ENCODE data around the gene FXR2.

The FXR2 gene

DNA sequence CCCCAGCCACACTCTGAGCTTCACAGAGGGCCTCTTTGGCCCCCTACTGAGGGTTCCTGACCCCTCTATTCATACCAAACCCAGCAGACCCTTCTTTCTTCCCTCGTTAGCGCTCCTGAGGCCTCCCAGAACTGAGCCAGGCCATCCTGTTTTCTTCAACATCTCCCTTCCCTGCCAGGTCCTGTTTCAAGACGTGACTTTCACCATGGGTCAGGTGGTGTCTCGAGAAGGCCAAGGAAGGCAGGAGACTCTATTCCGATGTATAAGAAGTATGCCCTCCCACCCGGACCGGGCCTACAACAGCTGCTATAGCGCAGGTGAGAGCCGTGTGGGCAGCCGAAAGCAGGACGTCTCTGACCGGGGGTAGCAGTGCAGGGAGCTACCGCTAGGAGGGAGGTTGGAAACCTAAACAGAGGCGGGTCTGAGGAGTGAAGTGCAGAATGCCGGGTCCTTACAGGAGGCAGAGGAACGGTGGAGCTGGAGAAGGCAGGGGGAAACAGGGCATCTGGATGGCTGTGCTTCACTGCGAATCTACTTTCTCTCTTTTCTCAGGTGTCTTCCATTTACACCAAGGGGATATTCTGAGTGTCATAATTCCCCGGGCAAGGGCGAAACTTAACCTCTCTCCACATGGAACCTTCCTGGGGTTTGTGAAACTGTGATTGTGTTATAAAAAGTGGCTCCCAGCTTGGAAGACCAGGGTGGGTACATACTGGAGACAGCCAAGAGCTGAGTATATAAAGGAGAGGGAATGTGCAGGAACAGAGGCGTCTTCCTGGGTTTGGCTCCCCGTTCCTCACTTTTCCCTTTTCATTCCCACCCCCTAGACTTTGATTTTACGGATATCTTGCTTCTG, 54.3 kb downstream of the FXR2 start:
- H3K4me3 ChIP-seq (ENCODE audit: low read depth, low read length): no peak overlapping the region; the same call in 1 of the 2 replicates
- DNase-seq (ENCODE audit: low read depth): no peak
- TF ChIP-seq, protein P1, sequence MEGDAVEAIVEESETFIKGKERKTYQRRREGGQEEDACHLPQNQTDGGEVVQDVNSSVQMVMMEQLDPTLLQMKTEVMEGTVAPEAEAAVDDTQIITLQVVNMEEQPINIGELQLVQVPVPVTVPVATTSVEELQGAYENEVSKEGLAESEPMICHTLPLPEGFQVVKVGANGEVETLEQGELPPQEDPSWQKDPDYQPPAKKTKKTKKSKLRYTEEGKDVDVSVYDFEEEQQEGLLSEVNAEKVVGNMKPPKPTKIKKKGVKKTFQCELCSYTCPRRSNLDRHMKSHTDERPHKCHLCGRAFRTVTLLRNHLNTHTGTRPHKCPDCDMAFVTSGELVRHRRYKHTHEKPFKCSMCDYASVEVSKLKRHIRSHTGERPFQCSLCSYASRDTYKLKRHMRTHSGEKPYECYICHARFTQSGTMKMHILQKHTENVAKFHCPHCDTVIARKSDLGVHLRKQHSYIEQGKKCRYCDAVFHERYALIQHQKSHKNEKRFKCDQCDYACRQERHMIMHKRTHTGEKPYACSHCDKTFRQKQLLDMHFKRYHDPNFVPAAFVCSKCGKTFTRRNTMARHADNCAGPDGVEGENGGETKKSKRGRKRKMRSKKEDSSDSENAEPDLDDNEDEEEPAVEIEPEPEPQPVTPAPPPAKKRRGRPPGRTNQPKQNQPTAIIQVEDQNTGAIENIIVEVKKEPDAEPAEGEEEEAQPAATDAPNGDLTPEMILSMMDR (IDR thresholded peaks at IDR 0.05; ENCODE audit: low read depth, low read length, missing control alignments): peak; percentile 65

DNA sequence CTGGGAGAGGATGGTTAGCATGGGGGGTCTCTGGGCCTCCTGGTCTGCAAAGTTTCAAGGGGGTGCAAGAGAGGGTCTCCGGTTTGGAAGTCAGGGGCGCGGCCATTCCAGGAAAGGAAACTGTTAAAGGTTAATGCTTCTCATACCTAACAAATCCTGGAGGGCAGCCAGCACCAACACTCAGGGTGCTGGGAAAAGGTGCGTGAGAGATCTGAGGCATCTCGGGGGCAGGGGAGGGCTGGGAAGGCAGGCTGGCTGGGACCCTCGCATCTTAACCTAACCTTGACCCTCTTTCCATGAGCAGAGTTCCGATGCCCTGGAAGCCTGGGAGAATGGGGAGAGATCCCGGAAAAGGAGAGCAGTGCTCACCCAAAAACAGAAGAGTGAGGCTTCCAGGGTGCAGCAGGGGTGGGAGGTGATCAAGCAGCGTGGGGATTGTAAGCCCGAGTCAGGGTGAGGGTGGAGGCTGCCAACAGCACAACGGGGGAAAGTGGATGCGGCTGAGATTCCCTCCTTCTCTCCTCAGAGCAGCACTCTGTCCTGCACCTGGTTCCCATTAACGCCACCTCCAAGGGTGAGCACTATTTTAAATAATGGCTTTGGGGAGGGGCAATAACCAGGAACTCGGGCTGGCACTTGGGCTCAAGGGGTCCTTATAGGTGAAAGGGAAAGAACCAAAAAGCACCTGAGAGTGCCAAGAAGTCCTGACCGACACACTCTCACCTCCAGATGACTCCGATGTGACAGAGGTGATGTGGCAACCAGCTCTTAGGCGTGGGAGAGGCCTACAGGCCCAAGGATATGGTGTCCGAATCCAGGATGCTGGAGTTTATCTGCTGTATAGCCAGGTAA, 55.2 kb downstream of the FXR2 start:
- H3K4me3 ChIP-seq (ENCODE audit: low read depth, low read length): no peak overlapping the region
- DNase-seq (ENCODE audit: low read depth): no peak
- TF ChIP-seq, protein P1 (IDR thresholded peaks at IDR 0.05; ENCODE audit: low read depth, low read length, missing control alignments): no peak

DNA sequence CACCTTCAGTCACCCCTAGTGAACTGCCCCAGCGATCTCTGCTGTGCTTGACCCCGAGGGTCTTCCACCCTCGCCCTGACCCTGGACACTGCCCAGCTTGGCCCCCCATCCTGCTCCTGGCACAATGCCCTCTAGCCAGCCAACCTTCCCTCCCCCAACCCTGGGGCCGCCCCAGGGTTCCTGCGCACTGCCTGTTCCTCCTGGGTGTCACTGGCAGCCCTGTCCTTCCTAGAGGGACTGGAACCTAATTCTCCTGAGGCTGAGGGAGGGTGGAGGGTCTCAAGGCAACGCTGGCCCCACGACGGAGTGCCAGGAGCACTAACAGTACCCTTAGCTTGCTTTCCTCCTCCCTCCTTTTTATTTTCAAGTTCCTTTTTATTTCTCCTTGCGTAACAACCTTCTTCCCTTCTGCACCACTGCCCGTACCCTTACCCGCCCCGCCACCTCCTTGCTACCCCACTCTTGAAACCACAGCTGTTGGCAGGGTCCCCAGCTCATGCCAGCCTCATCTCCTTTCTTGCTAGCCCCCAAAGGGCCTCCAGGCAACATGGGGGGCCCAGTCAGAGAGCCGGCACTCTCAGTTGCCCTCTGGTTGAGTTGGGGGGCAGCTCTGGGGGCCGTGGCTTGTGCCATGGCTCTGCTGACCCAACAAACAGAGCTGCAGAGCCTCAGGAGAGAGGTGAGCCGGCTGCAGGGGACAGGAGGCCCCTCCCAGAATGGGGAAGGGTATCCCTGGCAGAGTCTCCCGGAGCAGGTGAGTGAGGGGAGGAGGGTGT, 56.0 kb downstream of the FXR2 start, which contains the start of gene TNFSF13:
Gene TNFSF13 (plus strand): TSS at position 207 of the 776 bp plus-strand sequence. CDS start 290 bp downstream, at position 497.
- TF ChIP-seq, protein P1 (IDR thresholded peaks at IDR 0.05; ENCODE audit: low read depth, low read length, missing control alignments): no peak
- no peak for DNase-seq (ENCODE audit: low read depth)
- H3K4me3 ChIP-seq (ENCODE audit: low read depth, low read length): peak within 1 kb of the TSS; percentile 3

DNA sequence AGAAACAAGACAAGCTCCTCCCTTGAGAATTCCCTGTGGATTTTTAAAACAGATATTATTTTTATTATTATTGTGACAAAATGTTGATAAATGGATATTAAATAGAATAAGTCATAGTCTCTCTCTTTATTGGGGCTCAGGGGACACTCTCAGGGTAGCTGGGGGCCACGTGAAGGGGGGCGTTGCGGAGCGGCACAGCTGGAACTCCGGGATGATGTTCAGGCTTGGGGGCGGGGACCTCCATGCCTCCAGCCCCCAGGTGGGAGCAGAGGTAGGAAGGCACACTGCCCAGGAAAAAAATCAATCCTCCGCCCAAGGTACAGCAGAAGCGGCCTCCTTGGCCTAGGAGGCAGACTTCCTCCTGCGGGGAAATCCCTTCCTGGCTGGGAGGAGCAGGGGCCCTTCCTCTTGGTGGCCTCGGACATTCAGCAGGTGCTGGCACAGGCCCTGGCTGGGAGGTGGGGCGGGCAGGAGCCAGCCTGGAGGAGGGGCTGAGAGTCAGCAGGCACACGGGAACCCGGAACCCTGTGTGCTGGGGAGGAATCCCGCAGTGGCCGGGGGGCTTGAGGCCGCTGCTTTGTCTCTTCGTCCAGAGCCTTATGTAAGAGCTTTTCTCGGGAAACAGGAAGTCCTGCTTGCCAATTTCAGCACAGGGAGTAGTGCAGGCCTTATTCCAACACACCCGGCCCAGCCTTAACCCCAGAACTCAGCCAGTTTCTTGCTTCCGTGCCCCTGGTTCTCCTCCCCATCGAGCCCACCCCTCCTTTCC, 56.7 kb downstream of the FXR2 start:
- DNase-seq (ENCODE audit: low read depth): no peak
- H3K4me3 ChIP-seq (ENCODE audit: low read depth, low read length): peak overlapping the region; percentile 3
- TF ChIP-seq, protein P1 (IDR thresholded peaks at IDR 0.05; ENCODE audit: low read depth, low read length, missing control alignments): no peak

DNA sequence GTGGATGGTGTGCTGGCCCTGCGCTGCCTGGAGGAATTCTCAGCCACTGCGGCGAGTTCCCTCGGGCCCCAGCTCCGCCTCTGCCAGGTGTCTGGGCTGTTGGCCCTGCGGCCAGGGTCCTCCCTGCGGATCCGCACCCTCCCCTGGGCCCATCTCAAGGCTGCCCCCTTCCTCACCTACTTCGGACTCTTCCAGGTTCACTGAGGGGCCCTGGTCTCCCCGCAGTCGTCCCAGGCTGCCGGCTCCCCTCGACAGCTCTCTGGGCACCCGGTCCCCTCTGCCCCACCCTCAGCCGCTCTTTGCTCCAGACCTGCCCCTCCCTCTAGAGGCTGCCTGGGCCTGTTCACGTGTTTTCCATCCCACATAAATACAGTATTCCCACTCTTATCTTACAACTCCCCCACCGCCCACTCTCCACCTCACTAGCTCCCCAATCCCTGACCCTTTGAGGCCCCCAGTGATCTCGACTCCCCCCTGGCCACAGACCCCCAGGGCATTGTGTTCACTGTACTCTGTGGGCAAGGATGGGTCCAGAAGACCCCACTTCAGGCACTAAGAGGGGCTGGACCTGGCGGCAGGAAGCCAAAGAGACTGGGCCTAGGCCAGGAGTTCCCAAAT, 57.4 kb downstream of the FXR2 start:
- no peak for DNase-seq (ENCODE audit: low read depth)
- TF ChIP-seq, protein P1 (IDR thresholded peaks at IDR 0.05; ENCODE audit: low read depth, low read length, missing control alignments): no peak
- no peak overlapping the region for H3K4me3 ChIP-seq (ENCODE audit: low read depth, low read length)
